HepG2 (cell line): ENCODE data around the gene DHFR2. TPM values are rescaled to one million over a fixed set of nuclear protein-coding genes. Genes with fewer than 3 reads are reported as not detected.

Source experiments
- MED8 ChIP-seq: sonication (generic); formaldehyde crosslinking; IDR thresholded peaks from 2 replicates; pipeline ENCODE4 v1.8.1; 2023; ENCODE audit warnings: mild to moderate bottlenecking, missing genetic modification reagents; ENCODE audit not compliant: insufficient replicate concordance
- NR1H2 ChIP-seq: sonication (generic); formaldehyde crosslinking; IDR thresholded peaks from 2 replicates; pipeline ENCODE4 v1.8.1; 2022; ENCODE audit warnings: low read depth, missing genetic modification reagents, borderline replicate concordance
- RELA ChIP-seq: sonication (generic); formaldehyde crosslinking; IDR thresholded peaks from 2 replicates; pipeline ENCODE4 v1.4.0; 2020; ENCODE audit warnings: missing genetic modification reagents
- ZNF724P ChIP-seq: sonication (generic); formaldehyde crosslinking; IDR thresholded peaks from 2 replicates; pipeline ENCODE4 v1.8.0; 2022; ENCODE audit warnings: missing genetic modification reagents, borderline replicate concordance
- polyA plus RNA-seq, 8 experiments: library from polyadenylated mRNA; depleted of rRNA in 3 of 8; stranded (reverse) in 7 of 8; unstranded in 1 of 8; fragments of >200 nt; fragmentation: Illumina TruSeq in 4 of 8; extraction: Trizol in 4 of 8; gene quantifications; 2 replicates each; pipeline versions ENCODE4 v1.2.1 to v1.2.3, GENCODE V29; 2011 to 2016; ENCODE audit warnings: low read depth in 4 of 8, missing spikeins in 1 of 8, mixed read lengths in 1 of 8; ENCODE audit not compliant: insufficient read depth in 1 of 8
- total RNA-seq, 5 experiments: library from RNA; depleted of rRNA; stranded (reverse); fragments of >200 nt; fragmentation: Illumina TruSeq; extraction: Trizol; gene quantifications; 2 replicates each; pipeline ENCODE4 v1.2.3, GENCODE V29; 2016; ENCODE audit warnings: low read depth in 1 of 5
- TF ChIP-seq, protein P1 (sequence below): IDR thresholded peaks from 2 replicates; pipeline ENCODE4 v1.6.1; 2012; ENCODE audit warnings: low read depth, low read length, improper control_type of control experiment
- TF ChIP-seq, protein P2 (sequence below): sonication (generic); formaldehyde crosslinking; IDR thresholded peaks from 2 replicates; pipeline ENCODE4 v1.4.0; 2020; ENCODE audit warnings: mild to moderate bottlenecking, missing genetic modification reagents
- TF ChIP-seq, protein P3 (sequence below): IDR thresholded peaks from 2 replicates; pipeline ENCODE4 v1.6.1; 2018; ENCODE audit warnings: missing genetic modification reagents, mild to moderate bottlenecking, missing compliant biosample characterization
- TF ChIP-seq, protein P4 (sequence below): sonication (generic); formaldehyde crosslinking; IDR thresholded peaks from 2 replicates; pipeline ENCODE4 v1.4.0; 2020; ENCODE audit warnings: mild to moderate bottlenecking, missing genetic modification reagents
- TF ChIP-seq, protein P5 (sequence below): sonication (generic); formaldehyde crosslinking; IDR thresholded peaks from 2 replicates; pipeline ENCODE4 v1.4.0; 2020; ENCODE audit warnings: missing genetic modification reagents, low read depth, mild to moderate bottlenecking, borderline replicate concordance

DHFR2 gene
- total and polyA plus RNA-seq, 2 of the 13 experiments (the other 11 are each of a cell fraction or from before 2014, with no cell fraction given): 1.4 to 4.6 TPM

DNA sequence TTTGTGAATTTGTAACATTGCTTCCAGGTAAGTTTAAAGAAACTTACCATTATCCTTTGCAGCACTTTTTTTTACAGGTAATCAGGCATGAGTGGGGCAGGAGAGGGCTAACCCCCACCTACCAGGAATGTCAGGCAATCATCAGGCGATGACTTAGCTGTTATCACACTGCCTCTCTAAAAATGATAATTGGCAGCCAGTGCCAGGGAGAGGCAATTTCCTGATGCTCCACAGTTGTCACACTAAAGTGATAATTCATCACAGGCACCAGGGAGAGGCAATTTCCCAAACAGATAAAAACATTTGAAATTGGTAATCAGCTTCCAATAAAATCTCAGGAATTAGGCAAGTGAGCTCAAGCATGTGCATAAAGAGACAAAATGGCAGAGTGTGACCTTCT lies 26.4 kb upstream of the DHFR2 start (continued):
- TF ChIP-seq RELA (CRISPR knock-in tag) (no peak), ZNF724P (CRISPR knock-in tag) (no peak), MED8 (CRISPR knock-in tag) (no peak), NR1H2 (CRISPR knock-in tag) (no peak)
- TF ChIP-seq, protein P1, sequence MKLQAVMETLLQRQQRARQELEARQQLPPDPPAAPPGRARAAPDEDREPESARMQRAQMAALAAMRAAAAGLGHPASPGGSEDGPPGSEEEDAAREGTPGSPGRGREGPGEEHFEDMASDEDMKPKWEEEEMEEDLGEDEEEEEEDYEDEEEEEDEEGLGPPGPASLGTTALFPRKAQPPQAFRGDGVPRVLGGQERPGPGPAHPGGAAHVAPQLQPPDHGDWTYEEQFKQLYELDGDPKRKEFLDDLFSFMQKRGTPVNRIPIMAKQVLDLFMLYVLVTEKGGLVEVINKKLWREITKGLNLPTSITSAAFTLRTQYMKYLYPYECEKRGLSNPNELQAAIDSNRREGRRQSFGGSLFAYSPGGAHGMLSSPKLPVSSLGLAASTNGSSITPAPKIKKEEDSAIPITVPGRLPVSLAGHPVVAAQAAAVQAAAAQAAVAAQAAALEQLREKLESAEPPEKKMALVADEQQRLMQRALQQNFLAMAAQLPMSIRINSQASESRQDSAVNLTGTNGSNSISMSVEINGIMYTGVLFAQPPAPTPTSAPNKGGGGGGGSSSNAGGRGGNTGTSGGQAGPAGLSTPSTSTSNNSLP: no peak
- TF ChIP-seq, protein P2, sequence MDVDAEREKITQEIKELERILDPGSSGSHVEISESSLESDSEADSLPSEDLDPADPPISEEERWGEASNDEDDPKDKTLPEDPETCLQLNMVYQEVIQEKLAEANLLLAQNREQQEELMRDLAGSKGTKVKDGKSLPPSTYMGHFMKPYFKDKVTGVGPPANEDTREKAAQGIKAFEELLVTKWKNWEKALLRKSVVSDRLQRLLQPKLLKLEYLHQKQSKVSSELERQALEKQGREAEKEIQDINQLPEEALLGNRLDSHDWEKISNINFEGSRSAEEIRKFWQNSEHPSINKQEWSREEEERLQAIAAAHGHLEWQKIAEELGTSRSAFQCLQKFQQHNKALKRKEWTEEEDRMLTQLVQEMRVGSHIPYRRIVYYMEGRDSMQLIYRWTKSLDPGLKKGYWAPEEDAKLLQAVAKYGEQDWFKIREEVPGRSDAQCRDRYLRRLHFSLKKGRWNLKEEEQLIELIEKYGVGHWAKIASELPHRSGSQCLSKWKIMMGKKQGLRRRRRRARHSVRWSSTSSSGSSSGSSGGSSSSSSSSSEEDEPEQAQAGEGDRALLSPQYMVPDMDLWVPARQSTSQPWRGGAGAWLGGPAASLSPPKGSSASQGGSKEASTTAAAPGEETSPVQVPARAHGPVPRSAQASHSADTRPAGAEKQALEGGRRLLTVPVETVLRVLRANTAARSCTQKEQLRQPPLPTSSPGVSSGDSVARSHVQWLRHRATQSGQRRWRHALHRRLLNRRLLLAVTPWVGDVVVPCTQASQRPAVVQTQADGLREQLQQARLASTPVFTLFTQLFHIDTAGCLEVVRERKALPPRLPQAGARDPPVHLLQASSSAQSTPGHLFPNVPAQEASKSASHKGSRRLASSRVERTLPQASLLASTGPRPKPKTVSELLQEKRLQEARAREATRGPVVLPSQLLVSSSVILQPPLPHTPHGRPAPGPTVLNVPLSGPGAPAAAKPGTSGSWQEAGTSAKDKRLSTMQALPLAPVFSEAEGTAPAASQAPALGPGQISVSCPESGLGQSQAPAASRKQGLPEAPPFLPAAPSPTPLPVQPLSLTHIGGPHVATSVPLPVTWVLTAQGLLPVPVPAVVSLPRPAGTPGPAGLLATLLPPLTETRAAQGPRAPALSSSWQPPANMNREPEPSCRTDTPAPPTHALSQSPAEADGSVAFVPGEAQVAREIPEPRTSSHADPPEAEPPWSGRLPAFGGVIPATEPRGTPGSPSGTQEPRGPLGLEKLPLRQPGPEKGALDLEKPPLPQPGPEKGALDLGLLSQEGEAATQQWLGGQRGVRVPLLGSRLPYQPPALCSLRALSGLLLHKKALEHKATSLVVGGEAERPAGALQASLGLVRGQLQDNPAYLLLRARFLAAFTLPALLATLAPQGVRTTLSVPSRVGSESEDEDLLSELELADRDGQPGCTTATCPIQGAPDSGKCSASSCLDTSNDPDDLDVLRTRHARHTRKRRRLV (CRISPR knock-in tag): no peak
- TF ChIP-seq, protein P3, sequence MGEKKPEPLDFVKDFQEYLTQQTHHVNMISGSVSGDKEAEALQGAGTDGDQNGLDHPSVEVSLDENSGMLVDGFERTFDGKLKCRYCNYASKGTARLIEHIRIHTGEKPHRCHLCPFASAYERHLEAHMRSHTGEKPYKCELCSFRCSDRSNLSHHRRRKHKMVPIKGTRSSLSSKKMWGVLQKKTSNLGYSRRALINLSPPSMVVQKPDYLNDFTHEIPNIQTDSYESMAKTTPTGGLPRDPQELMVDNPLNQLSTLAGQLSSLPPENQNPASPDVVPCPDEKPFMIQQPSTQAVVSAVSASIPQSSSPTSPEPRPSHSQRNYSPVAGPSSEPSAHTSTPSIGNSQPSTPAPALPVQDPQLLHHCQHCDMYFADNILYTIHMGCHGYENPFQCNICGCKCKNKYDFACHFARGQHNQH (CRISPR knock-in tag): no peak
- TF ChIP-seq, protein P4, sequence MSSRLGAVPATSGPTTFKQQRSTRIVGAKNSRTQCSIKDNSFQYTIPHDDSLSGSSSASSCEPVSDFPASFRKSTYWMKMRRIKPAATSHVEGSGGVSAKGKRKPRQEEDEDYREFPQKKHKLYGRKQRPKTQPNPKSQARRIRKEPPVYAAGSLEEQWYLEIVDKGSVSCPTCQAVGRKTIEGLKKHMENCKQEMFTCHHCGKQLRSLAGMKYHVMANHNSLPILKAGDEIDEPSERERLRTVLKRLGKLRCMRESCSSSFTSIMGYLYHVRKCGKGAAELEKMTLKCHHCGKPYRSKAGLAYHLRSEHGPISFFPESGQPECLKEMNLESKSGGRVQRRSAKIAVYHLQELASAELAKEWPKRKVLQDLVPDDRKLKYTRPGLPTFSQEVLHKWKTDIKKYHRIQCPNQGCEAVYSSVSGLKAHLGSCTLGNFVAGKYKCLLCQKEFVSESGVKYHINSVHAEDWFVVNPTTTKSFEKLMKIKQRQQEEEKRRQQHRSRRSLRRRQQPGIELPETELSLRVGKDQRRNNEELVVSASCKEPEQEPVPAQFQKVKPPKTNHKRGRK (CRISPR knock-in tag): no peak
- TF ChIP-seq, protein P5, sequence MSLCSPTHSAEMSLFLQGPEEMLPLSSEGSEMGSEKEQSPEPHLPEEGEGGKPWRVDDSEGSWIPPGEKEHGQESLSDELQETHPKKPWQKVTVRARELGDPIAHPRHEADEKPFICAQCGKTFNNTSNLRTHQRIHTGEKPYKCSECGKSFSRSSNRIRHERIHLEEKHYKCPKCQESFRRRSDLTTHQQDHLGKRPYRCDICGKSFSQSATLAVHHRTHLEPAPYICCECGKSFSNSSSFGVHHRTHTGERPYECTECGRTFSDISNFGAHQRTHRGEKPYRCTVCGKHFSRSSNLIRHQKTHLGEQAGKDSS: no peak
